HCT116 (cell line): ENCODE measurements around the gene IDH3G. TPM values are rescaled to one million over a fixed set of nuclear protein-coding genes. Genes with fewer than 3 reads are reported as not detected.

Source experiments
- ATAC-seq: fragments of 200-7000 bp; cut with Tn5 transposase; 2 replicates; pipeline ENCODE4 v1.9.1; 2020; ENCODE audit warnings: mild to moderate bottlenecking, moderate library complexity
- BruUV-seq: library from RNA; stranded (reverse); fragments of 400-500 nt; replicated peaks from 2 replicates; lab custom pipeline; 2021; lab: Mats Ljungman, UMichigan
- CTCF ChIA-PET: fragments of 300-600 bp; sonication (Branson Sonifier 250); formaldehyde crosslinking; loops from one replicate; lab custom pipeline; 2021; ENCODE audit warnings: antibody characterized with exemption; lab: Charles Lee
- POLR2A ChIA-PET: fragments of 300-600, 350-600 bp; sonication (Branson Sonifier 250); formaldehyde crosslinking; loops from one replicate; lab custom pipeline; 2021; ENCODE audit warnings: antibody characterized with exemption; lab: Charles Lee
- RAD21 ChIA-PET, 2 experiments: fragments of 300-600 bp; sonication (Branson Sonifier 250); formaldehyde crosslinking; loops; one replicate each; lab custom pipeline; 2023; ENCODE audit warnings: low total read pairs in 2 of 2; ENCODE audit not compliant: uncharacterized antibody in 2 of 2, unreplicated experiment in 2 of 2, low non-redundant PET in 1 of 2; lab: Charles Lee
- DNase-seq: peaks from one replicate; pipeline ENCODE4 v3.0.0-alpha.2; 2010; ENCODE audit warnings: low read depth, low spot score
- H2AFZ ChIP-seq: fragments of 200-600 bp; shearing (Covaris generic), sonication (generic); 2 replicates; pipeline ENCODE4 v1.6.1; 2017; ENCODE audit warnings: low read depth, mixed run types, mixed read lengths, antibody characterized with exemption, low read length; ENCODE audit not compliant: poor library complexity, severe bottlenecking
- H3K27ac ChIP-seq: 2 replicates; pipeline ENCODE4 v1.5.1; 2012; ENCODE audit warnings: low read depth, low read length
- H3K27me3 ChIP-seq: fragments of 200-600 bp; sonication (generic); 2 replicates; pipeline ENCODE4 v1.6.1; 2016; ENCODE audit warnings: mixed run types, low read length, mixed read lengths; ENCODE audit not compliant: insufficient read depth
- H3K36me3 ChIP-seq, 2 experiments: fragments of 200-500 bp in 1 of 2; fragments of 200-600 bp in 1 of 2; sonication (Bioruptor generic) in 1 of 2; sonication (generic) in 1 of 2; 2 replicates each; pipeline versions ENCODE4 v1.5.1 to v1.6.1; 2014 to 2016; ENCODE audit warnings: low read length in 2 of 2, inconsistent platforms in 1 of 2, mixed read lengths in 1 of 2, mixed run types in 1 of 2; ENCODE audit not compliant: insufficient read depth in 2 of 2, control insufficient read depth in 1 of 2
- H3K4me1 ChIP-seq, 2 experiments: fragments of 200-600 bp in 1 of 2; sonication (generic) in 1 of 2; 2 replicates each; pipeline versions ENCODE4 v1.5.1 to v1.6.1; 2012 to 2017; ENCODE audit warnings: low read length in 2 of 2, inconsistent platforms in 1 of 2, mild to moderate bottlenecking in 1 of 2, mixed read lengths in 1 of 2, mixed run types in 1 of 2, moderate library complexity in 1 of 2; ENCODE audit not compliant: insufficient read depth in 2 of 2, control insufficient read depth in 1 of 2
- H3K4me2 ChIP-seq: fragments of 200-600 bp; sonication (generic); 2 replicates; pipeline ENCODE4 v1.6.1; 2017; ENCODE audit warnings: mixed run types, low read length, mixed read lengths
- H3K4me3 ChIP-seq, 2 experiments: fragments of 200-600 bp in 1 of 2; sonication (generic) in 1 of 2; replicated peaks in 1 of 2; 2 replicates each; pipeline ENCODE4 v1.5.1; 2011 to 2016; ENCODE audit warnings: low read length in 2 of 2, control low read depth in 1 of 2, low read depth in 1 of 2, mild to moderate bottlenecking in 1 of 2, mixed read lengths in 1 of 2, mixed run types in 1 of 2
- H3K79me2 ChIP-seq: fragments of 200-600 bp; sonication (generic); 2 replicates; pipeline ENCODE4 v1.6.1; 2017; ENCODE audit warnings: mild to moderate bottlenecking, mixed run types, low read length, moderate library complexity, mixed read lengths; ENCODE audit not compliant: insufficient read depth
- H3K9ac ChIP-seq: fragments of 200-600 bp; sonication (generic); 2 replicates; pipeline ENCODE4 v1.6.1; 2016; ENCODE audit warnings: low read length, mixed read lengths
- H3K9me2 ChIP-seq: fragments of 200-600 bp; sonication (generic), shearing (Covaris generic); 2 replicates; pipeline ENCODE4 v1.6.1; 2017; ENCODE audit warnings: mixed run types, mild to moderate bottlenecking, moderate library complexity; ENCODE audit not compliant: insufficient read depth
- H3K9me3 ChIP-seq, 2 experiments: fragments of 200-500 bp in 1 of 2; fragments of 200-600 bp in 1 of 2; sonication (Bioruptor generic) in 1 of 2; sonication (generic) in 1 of 2; 2 replicates each; pipeline ENCODE4 v1.6.1; 2014 to 2017; ENCODE audit warnings: low read length in 2 of 2, mixed read lengths in 2 of 2, inconsistent platforms in 1 of 2, low read depth in 1 of 2, mild to moderate bottlenecking in 1 of 2, mixed run types in 1 of 2, moderate library complexity in 1 of 2; ENCODE audit not compliant: control insufficient read depth in 1 of 2, insufficient read depth in 1 of 2
- H4K20me1 ChIP-seq: fragments of 200-600 bp; sonication (generic), shearing (Covaris generic); 2 replicates; pipeline ENCODE4 v1.6.1; 2017; ENCODE audit warnings: mixed run types, mild to moderate bottlenecking, moderate library complexity; ENCODE audit not compliant: insufficient read depth
- ATF3 ChIP-seq: IDR thresholded peaks from 2 replicates; pipeline ENCODE4 v1.6.1; 2012
- CBX3 ChIP-seq: IDR thresholded peaks from 2 replicates; pipeline ENCODE4 v1.6.1; 2012; ENCODE audit warnings: low read depth
- CEBPB ChIP-seq: IDR thresholded peaks from 2 replicates; pipeline ENCODE4 v1.6.1; 2012; ENCODE audit warnings: low read depth
- CTCF ChIP-seq, 3 experiments: fragments of 200-600 bp in 1 of 3; sonication (generic) in 1 of 3; IDR thresholded peaks in 2 of 3; conservative IDR thresholded peaks in 1 of 3; 2 replicates each; pipeline ENCODE4 v1.5.1; 2012 to 2017; ENCODE audit warnings: low read depth in 2 of 3, low read length in 2 of 3, antibody characterized with exemption in 1 of 3, borderline replicate concordance in 1 of 3, control low read depth in 1 of 3, mild to moderate bottlenecking in 1 of 3, mixed read lengths in 1 of 3, mixed run types in 1 of 3, moderate library complexity in 1 of 3; ENCODE audit not compliant: insufficient read depth in 1 of 3
- EGR1 ChIP-seq: IDR thresholded peaks from 2 replicates; pipeline ENCODE4 v1.6.1; 2012; ENCODE audit warnings: low read depth
- ELF1 ChIP-seq: IDR thresholded peaks from 2 replicates; pipeline ENCODE4 v1.6.1; 2012; ENCODE audit warnings: low read depth, borderline replicate concordance
- EZH2 ChIP-seq: fragments of 200-600 bp; sonication (generic); IDR thresholded peaks from 2 replicates; pipeline ENCODE4 v1.6.1; 2017; ENCODE audit warnings: antibody characterized with exemption, mixed run types
- EZH2phosphoT487 ChIP-seq: fragments of 200-600 bp; IDR thresholded peaks from 2 replicates; pipeline ENCODE4 v1.6.1; 2018; ENCODE audit warnings: antibody characterized with exemption, borderline replicate concordance
- JUND ChIP-seq: IDR thresholded peaks from 2 replicates; pipeline ENCODE4 v1.6.1; 2012
- MAX ChIP-seq: IDR thresholded peaks from 2 replicates; pipeline ENCODE4 v1.6.1; 2012
- RAD21 ChIP-seq: IDR thresholded peaks from 2 replicates; pipeline ENCODE4 v1.6.1; 2012; ENCODE audit warnings: low read depth, mild to moderate bottlenecking
- SP1 ChIP-seq: IDR thresholded peaks from 2 replicates; pipeline ENCODE4 v1.6.1; 2012; ENCODE audit warnings: low read depth
- SRF ChIP-seq: IDR thresholded peaks from 2 replicates; pipeline ENCODE4 v1.6.1; 2012; ENCODE audit warnings: low read depth
- ZNF274 ChIP-seq: fragments of 200-500 bp; sonication (Bioruptor generic); IDR thresholded peaks from 2 replicates; pipeline ENCODE4 v1.6.1; 2014; ENCODE audit warnings: mild to moderate bottlenecking, low read depth, low read length, inconsistent platforms
- intact Hi-C: fragments of 100-400 bp; cut with micrococcal nuclease; formaldehyde crosslinking; loops from 2 replicates; pipeline ENCODE4 v1.10.0; 2022
- total RNA-seq: library from RNA; stranded (reverse); gene quantifications from one replicate; pipeline ENCODE4 v1.2.1, GENCODE V29; 2021; ENCODE audit not compliant: unreplicated experiment

Gene IDH3G
- total RNA-seq, 1 experiment from 2014 or later: 49.7 TPM

- TF ChIP-seq ATF3 (no peak), CTCF (IDR thresholded peaks at IDR 0.05 in 2 of 3, conservative IDR thresholded peaks at IDR 0.05 in 1 of 3; ENCODE audit: borderline replicate concordance in 1 of 3, insufficient read depth in 1 of 3, low read depth in 2 of 3, low read length in 2 of 3) (0 out of 6 replicates have a peak, but pooled peaks of 1 of the 3 experiments have one; percentile 9)
- Histone ChIP-seq H3K9ac (no peak overlapping the region), H4K20me1 (no peaks in the 10 kb centered on the region), H3K9me3 (no peaks in the 10 kb centered on the region), H3K27ac (no peak overlapping the region), H3K79me2 (no peaks in the 10 kb centered on the region), H3K4me3 (peak overlapping the region in 1 of 2 experiments; percentile 42; a peak in 2 of 4 replicates), H2AFZ (no peak overlapping the region), H3K4me1 (peaks cover 0 to 13% of the 10 kb centered on the region in 2 experiments; a peak in 2 of 4 replicates), H3K4me2 (peak overlapping the region; percentile 63), H3K9me2 (no peaks in the 10 kb centered on the region), H3K36me3 (no peaks in the 10 kb centered on the region), H3K27me3 (no peaks in the 10 kb centered on the region)
- POLR2A ChIA-PET: no interaction called here
- ATAC-seq (peak; percentile 72), DNase-seq (no peak)
- BruUV-seq: no TSS peak
- CTCF ChIA-PET: no interaction called here
- RAD21 ChIA-PET: no interaction called here
- intact Hi-C loops: no loop called here
These were observed 34.8 kb upstream of the IDH3G start for GRCh38 chrX:153828723-153829548.

- Histone ChIP-seq H3K79me2 (no peaks in the 10 kb centered on the region), H3K27me3 (no peaks in the 10 kb centered on the region), H3K9me3 (no peaks in the 10 kb centered on the region), H3K4me2 (peak overlapping the region; percentile 63), H3K9ac (no peak overlapping the region), H3K9me2 (no peaks in the 10 kb centered on the region), H2AFZ (no peak overlapping the region), H3K4me3 (peak overlapping the region in 1 of 2 experiments; percentile 42; a peak in 1 of 4 replicates), H4K20me1 (no peaks in the 10 kb centered on the region), H3K36me3 (no peaks in the 10 kb centered on the region), H3K27ac (no peak overlapping the region), H3K4me1 (peaks cover 0 to 13% of the 10 kb centered on the region in 2 experiments; a peak in 2 of 4 replicates)
- BruUV-seq: no TSS peak
- intact Hi-C loops: no loop called here
- ATAC-seq: peak; percentile 15; the same call in 1 of the 2 replicates
- ChIA-PET RAD21 (no interaction called here), POLR2A (no interaction called here), CTCF (no interaction called here)
- no peak for DNase-seq
- TF ChIP-seq ZNF274: no peak
- no peak for TF ChIP-seq MAX
- no peak for TF ChIP-seq EZH2
- TF ChIP-seq CBX3: no peak
- TF ChIP-seq CTCF (IDR thresholded peaks at IDR 0.05 in 2 of 3, conservative IDR thresholded peaks at IDR 0.05 in 1 of 3; ENCODE audit: borderline replicate concordance in 1 of 3, insufficient read depth in 1 of 3, low read depth in 2 of 3, low read length in 2 of 3): no peak
- no peak for TF ChIP-seq JUND
- TF ChIP-seq RAD21: no peak
- no peak for TF ChIP-seq ELF1
- TF ChIP-seq SP1: no peak
- TF ChIP-seq CEBPB: no peak
- no peak for TF ChIP-seq EGR1
- no peak for TF ChIP-seq ATF3
- no peak for TF ChIP-seq EZH2phosphoT487
- TF ChIP-seq SRF: no peak
These were observed 34.1 kb upstream of the IDH3G start for GRCh38 chrX:153828308-153828707.
